Smooth muscle cell (in vitro differentiated cells): ENCODE results near the gene PCGF6. TPM values are rescaled to one million over a fixed set of nuclear protein-coding genes. Genes with fewer than 3 reads are reported as not detected.

Experiments used
- DNase-seq: peaks from one replicate; lab custom pipeline; 2025; ENCODE audit not compliant: unreplicated experiment; lab: John Stamatoyannopoulos, UW
- H2AFZ ChIP-seq: fragments of 200-600 bp; sonication (generic); 2 replicates; pipeline ENCODE4 v1.6.0; 2016; ENCODE audit warnings: antibody characterized with exemption, low read depth, mild to moderate bottlenecking
- H3F3A ChIP-seq: fragments of 200-600 bp; sonication (generic); 2 replicates; pipeline ENCODE4 v1.6.0; 2017; ENCODE audit warnings: antibody characterized with exemption, low read depth
- H3K27ac ChIP-seq: fragments of 200-600 bp; sonication (generic); 2 replicates; pipeline ENCODE4 v1.5.1; 2016; ENCODE audit warnings: low read depth, mild to moderate bottlenecking
- H3K27me3 ChIP-seq: fragments of 200-600 bp; sonication (generic); 2 replicates; pipeline ENCODE4 v1.6.1; 2016; ENCODE audit warnings: low read depth, mild to moderate bottlenecking
- H3K36me3 ChIP-seq: fragments of 200-600 bp; sonication (generic); 2 replicates; pipeline ENCODE4 v1.5.1; 2016; ENCODE audit warnings: low read depth
- H3K4me1 ChIP-seq: fragments of 200-600 bp; sonication (generic); 2 replicates; pipeline ENCODE4 v1.5.1; 2016; ENCODE audit warnings: low read depth
- H3K4me2 ChIP-seq: fragments of 200-600 bp; sonication (generic); 2 replicates; pipeline ENCODE4 v1.6.0; 2016; ENCODE audit warnings: mild to moderate bottlenecking
- H3K4me3 ChIP-seq: fragments of 200-600 bp; sonication (generic); 2 replicates; pipeline ENCODE4 v1.5.1; 2016; ENCODE audit warnings: mild to moderate bottlenecking
- H3K79me2 ChIP-seq: fragments of 200-600 bp; sonication (generic); 2 replicates; pipeline ENCODE4 v1.6.0; 2016; ENCODE audit warnings: low read depth, mild to moderate bottlenecking
- H3K9ac ChIP-seq: fragments of 200-600 bp; sonication (generic); 2 replicates; pipeline ENCODE4 v1.6.0; 2016; ENCODE audit warnings: low read depth
- H3K9me3 ChIP-seq: fragments of 200-600 bp; sonication (generic); replicated peaks from 2 replicates; pipeline ENCODE4 v1.5.1; 2016; ENCODE audit warnings: low read depth
- H4K20me1 ChIP-seq: fragments of 200-600 bp; sonication (generic); 2 replicates; pipeline ENCODE4 v1.6.0; 2016; ENCODE audit warnings: low read depth
- WGBS: methylation state at CpG from one replicate; pipeline ENCODE4 v1.1.7; 2016; ENCODE audit warnings: low lambda C conversion rate; 5-methylcytosine and 5-hydroxymethylcytosine counted together
- polyA plus RNA-seq: library from polyadenylated mRNA; unstranded; fragments of >200 nt; fragmentation: Nextera tagmentation; extraction: Ambion mirVana; gene quantifications from 2 replicates; pipeline ENCODE4 v1.2.1, GENCODE V29; 2016
- total RNA-seq: library from RNA; depleted of rRNA; stranded (reverse); fragments of >200 nt; gene quantifications from 2 replicates; pipeline ENCODE4 v1.2.3, GENCODE V29; 2014
- TF ChIP-seq, protein P1 (sequence below): fragments of 200-600 bp; sonication (generic); IDR thresholded peaks from 2 replicates; pipeline ENCODE4 v1.5.1; 2017; ENCODE audit warnings: borderline replicate concordance, mild to moderate bottlenecking, antibody characterized with exemption; ENCODE audit not compliant: insufficient read depth, poor library complexity, severe bottlenecking

The PCGF6 gene
- total and polyA plus RNA-seq, 2 experiments from 2014 or later: 8.1 to 10.4 TPM

DNA sequence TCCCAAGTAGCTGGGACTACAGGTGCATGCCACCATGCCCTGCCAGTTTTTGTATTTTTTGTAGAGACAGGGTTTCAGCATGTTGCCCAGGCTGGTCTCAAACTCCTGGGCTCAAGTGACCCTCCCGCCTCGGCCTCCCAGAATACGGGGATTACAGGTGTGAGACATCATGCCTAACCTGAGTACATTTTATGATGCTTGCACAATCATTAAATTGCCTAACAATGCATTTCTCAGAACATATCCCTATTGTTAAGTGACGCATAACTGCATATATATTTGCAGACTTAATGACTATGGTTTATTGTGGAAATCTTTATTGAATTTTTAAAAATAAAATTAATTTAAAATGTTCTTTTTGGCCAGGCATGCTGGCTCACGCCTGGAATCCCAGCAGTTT is 43.3 kb downstream of the PCGF6 start:
- Histone ChIP-seq H3F3A (no peaks in the 10 kb centered on the region), H3K4me3 (no peak overlapping the region), H3K27me3 (no peaks in the 10 kb centered on the region), H3K9ac (no peak overlapping the region), H3K36me3 (peaks cover 2% of the 10 kb centered on the region), H3K27ac (no peak overlapping the region), H4K20me1 (no peaks in the 10 kb centered on the region), H3K79me2 (no peaks in the 10 kb centered on the region), H3K9me3 (no peaks in the 10 kb centered on the region), H3K4me1 (no peaks in the 10 kb centered on the region), H3K4me2 (no peak overlapping the region), H2AFZ (no peak overlapping the region)
- over 99% methylated on average over 5 of the region's 5 CpGs for WGBS
- TF ChIP-seq, protein P1, sequence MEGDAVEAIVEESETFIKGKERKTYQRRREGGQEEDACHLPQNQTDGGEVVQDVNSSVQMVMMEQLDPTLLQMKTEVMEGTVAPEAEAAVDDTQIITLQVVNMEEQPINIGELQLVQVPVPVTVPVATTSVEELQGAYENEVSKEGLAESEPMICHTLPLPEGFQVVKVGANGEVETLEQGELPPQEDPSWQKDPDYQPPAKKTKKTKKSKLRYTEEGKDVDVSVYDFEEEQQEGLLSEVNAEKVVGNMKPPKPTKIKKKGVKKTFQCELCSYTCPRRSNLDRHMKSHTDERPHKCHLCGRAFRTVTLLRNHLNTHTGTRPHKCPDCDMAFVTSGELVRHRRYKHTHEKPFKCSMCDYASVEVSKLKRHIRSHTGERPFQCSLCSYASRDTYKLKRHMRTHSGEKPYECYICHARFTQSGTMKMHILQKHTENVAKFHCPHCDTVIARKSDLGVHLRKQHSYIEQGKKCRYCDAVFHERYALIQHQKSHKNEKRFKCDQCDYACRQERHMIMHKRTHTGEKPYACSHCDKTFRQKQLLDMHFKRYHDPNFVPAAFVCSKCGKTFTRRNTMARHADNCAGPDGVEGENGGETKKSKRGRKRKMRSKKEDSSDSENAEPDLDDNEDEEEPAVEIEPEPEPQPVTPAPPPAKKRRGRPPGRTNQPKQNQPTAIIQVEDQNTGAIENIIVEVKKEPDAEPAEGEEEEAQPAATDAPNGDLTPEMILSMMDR: no peak
- no peak for DNase-seq

DNA sequence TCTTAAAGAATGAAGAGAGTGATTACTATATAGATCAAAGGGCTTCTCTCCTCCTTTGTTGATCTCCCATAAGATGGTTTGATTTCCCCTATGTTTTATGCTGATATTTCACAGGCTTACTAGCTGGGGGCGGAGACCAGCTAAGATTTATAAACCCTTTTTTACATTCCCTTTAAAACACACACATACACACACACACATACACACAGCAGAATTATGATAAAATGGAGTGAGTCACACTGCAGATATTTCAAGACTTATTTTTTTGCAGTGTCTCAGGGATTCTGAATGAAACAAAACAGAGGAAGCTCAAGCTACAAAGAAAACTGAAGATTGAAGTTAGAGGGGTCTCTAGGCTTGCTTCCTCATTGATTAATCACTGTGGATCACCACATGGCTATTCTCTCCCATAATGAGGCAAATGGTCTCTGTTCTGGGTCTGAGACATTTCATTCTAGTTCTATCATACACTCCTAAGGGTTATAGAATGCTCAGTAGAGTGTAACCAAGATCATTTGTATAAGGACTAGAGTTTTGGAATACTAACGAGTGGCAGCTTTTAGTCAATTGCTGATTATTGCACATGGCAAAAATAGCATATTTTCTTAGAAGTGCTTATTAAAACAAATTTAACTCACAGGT is 55.4 kb downstream of the PCGF6 start:
- Histone ChIP-seq H4K20me1 (no peaks in the 10 kb centered on the region), H3K9ac (no peak overlapping the region), H2AFZ (no peak overlapping the region), H3K79me2 (no peaks in the 10 kb centered on the region), H3K27ac (no peak overlapping the region), H3F3A (no peaks in the 10 kb centered on the region), H3K4me1 (no peaks in the 10 kb centered on the region), H3K36me3 (no peaks in the 10 kb centered on the region), H3K4me3 (no peak overlapping the region), H3K4me2 (peak overlapping the region; percentile 5), H3K27me3 (no peaks in the 10 kb centered on the region), H3K9me3 (no peaks in the 10 kb centered on the region)
- DNase-seq: no peak
- WGBS: 72% methylated on average over 2 of the region's 2 CpGs
- TF ChIP-seq, protein P1: no peak

DNA sequence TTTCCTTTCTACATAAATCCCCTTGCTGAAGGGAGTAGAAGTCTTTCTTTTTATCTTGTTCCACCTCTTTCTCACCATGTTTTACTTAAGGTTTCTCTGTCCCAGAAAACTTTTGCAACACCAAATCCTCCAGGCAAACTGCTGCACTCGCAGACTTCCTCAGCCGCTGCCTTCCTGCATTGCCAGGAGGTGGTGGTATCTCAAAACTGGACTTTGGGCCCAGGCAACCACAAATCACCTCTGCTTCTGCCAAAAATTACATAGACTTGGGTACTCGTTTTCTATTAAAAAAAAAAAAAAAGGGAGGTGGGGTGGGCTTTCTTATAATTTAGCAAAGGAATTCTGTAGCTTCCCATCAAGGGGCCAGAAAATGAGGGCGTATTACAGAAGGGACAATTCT is 59.4 kb downstream of the PCGF6 start:
- DNase-seq: no peak
- H3K36me3 ChIP-seq: no peaks in the 10 kb centered on the region
- H3K4me2 ChIP-seq: no peak overlapping the region
- 94% methylated on average over 4 of the region's 4 CpGs for WGBS
- H4K20me1 ChIP-seq: no peaks in the 10 kb centered on the region
- H3F3A ChIP-seq: no peaks in the 10 kb centered on the region
- no peaks in the 10 kb centered on the region for H3K4me1 ChIP-seq
- H3K4me3 ChIP-seq: no peak overlapping the region
- no peaks in the 10 kb centered on the region for H3K27me3 ChIP-seq
- no peak overlapping the region for H3K27ac ChIP-seq
- H3K9ac ChIP-seq: no peak overlapping the region
- H3K79me2 ChIP-seq: no peaks in the 10 kb centered on the region
- H2AFZ ChIP-seq: no peak overlapping the region
- TF ChIP-seq, protein P1: no peak
- H3K9me3 ChIP-seq: no peaks in the 10 kb centered on the region

DNA sequence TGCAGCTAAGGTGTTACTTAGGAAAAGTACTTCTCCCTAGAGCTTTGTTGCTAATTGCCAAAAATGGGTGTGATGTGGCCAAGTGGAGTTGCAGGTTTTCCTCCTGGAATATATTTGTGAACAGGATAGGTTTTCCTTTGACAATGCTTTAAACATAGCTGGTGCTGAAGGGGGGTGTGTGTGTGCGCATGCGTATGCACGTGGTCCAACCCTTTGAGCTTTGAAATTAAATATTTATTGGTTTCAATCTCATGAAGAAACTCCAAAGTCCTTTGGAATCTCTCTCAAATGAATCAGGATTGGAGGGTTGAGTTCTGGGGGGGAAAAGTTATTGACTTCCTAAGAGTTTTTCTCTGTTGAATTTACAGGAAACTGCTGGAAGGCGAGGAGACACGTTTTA is 62.9 kb downstream of the PCGF6 start:
- Histone ChIP-seq H2AFZ (no peak overlapping the region), H4K20me1 (no peaks in the 10 kb centered on the region), H3K27me3 (no peaks in the 10 kb centered on the region), H3K4me3 (no peak overlapping the region), H3K9ac (no peak overlapping the region), H3K4me1 (no peaks in the 10 kb centered on the region), H3F3A (no peaks in the 10 kb centered on the region), H3K9me3 (no peaks in the 10 kb centered on the region), H3K27ac (no peak overlapping the region), H3K4me2 (no peak overlapping the region), H3K36me3 (no peaks in the 10 kb centered on the region), H3K79me2 (no peaks in the 10 kb centered on the region)
- TF ChIP-seq, protein P1: no peak
- no peak for DNase-seq
- WGBS: 95% methylated on average over 5 of the region's 5 CpGs
